Tibial nerve (tissue), 4 donors: Measurements from ENCODE around the gene MCU.

Source experiments
- EP300 ChIP-seq, 2 donors: sonication (generic); formaldehyde crosslinking; IDR thresholded peaks; one replicate each; pipeline ENCODE4 v1.6.1; 2017; ENCODE audit warnings: antibody characterized with exemption in 2 of 2, mild to moderate bottlenecking in 1 of 2
- POLR2A ChIP-seq, 2 donors: fragments of 450-650 bp; IDR thresholded peaks; one replicate each; pipeline ENCODE4 v1.6.1; 2017; ENCODE audit warnings: antibody characterized with exemption in 2 of 2, mild to moderate bottlenecking in 2 of 2, moderate library complexity in 2 of 2
- TF ChIP-seq, protein P1 (sequence below), 5 experiments: fragments of 200-600 bp in 3 of 5; fragments of 450-650 bp in 2 of 5; sonication (generic) in 3 of 5; IDR thresholded peaks; one replicate each; pipeline ENCODE4 v1.5.1; 2016 to 2019; ENCODE audit warnings: antibody characterized with exemption in 5 of 5, mild to moderate bottlenecking in 3 of 5, moderate library complexity in 2 of 5

DNA sequence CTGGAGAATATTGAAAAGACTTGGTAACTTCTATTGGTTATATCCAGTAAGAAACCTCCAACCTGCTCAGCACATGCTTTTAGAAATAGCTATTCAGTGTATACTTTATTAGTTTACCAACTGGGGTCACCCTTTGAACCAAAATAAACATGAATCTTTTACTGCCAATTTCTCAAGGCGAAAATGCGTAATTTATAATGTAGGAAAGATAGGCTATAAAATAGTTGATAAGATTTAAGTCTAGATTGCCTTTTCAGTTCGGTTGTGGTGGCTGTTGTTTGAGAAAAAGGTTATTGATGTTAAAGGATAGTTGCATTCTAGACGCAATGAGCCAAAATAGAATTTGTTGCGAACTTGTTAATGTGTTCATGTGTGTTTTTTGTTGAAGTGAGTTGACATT lies 119.0 kb downstream of the MCU start:
- TF ChIP-seq, protein P1, sequence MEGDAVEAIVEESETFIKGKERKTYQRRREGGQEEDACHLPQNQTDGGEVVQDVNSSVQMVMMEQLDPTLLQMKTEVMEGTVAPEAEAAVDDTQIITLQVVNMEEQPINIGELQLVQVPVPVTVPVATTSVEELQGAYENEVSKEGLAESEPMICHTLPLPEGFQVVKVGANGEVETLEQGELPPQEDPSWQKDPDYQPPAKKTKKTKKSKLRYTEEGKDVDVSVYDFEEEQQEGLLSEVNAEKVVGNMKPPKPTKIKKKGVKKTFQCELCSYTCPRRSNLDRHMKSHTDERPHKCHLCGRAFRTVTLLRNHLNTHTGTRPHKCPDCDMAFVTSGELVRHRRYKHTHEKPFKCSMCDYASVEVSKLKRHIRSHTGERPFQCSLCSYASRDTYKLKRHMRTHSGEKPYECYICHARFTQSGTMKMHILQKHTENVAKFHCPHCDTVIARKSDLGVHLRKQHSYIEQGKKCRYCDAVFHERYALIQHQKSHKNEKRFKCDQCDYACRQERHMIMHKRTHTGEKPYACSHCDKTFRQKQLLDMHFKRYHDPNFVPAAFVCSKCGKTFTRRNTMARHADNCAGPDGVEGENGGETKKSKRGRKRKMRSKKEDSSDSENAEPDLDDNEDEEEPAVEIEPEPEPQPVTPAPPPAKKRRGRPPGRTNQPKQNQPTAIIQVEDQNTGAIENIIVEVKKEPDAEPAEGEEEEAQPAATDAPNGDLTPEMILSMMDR (IDR thresholded peaks at IDR 0.05), result no peak
- TF ChIP-seq EP300 (IDR thresholded peaks at IDR 0.05), result no peak
- no peak for TF ChIP-seq POLR2A (IDR thresholded peaks at IDR 0.05)
